Measurements from ENCODE around the gene IL1RL2. TPM values are rescaled to one million over a fixed set of nuclear protein-coding genes. Genes with fewer than 3 reads are reported as not detected.

The IL1RL2 gene
- total RNA-seq, 1 donor from 2014 or later, result not detected

DNA sequence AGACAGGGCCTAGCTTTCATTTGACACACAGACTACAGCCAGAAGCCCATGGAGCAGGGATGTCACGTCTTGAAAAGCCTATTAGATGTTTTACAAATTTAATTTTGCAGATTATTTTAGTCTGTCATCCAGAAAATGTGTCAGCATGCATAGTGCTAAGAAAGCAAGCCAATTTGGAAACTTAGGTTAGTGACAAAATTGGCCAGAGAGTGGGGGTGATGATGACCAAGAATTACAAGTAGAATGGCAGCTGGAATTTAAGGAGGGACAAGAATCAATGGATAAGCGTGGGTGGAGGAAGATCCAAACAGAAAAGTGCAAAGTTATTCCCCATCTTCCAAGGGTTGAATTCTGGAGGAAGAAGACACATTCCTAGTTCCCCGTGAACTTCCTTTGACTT is 7.8 kb upstream of the IL1RL2 start:
- Histone ChIP-seq H3K4me3 (ENCODE audit: low read length in 3 of 3) (no peak overlapping the region), H3K4me1 (ENCODE audit: control insufficient read depth in 3 of 3, insufficient read depth in 3 of 3, low read length in 3 of 3) (peaks cover 4 to 7% (median 6%) of the 10 kb centered on the region in 3 donors), H3K9ac (ENCODE audit: low read depth in 1 of 3, low read length in 3 of 3) (no peak overlapping the region), H3K9me3 (ENCODE audit: control insufficient read depth in 3 of 3, low read length in 3 of 3) (no peaks in the 10 kb centered on the region), H3K27ac (ENCODE audit: low read depth, low read length) (no peak overlapping the region), H3K27me3 (ENCODE audit: control insufficient read depth in 3 of 3, insufficient read depth in 3 of 3, low read length in 3 of 3) (no peaks in the 10 kb centered on the region), H3K36me3 (ENCODE audit: control insufficient read depth in 3 of 3, insufficient read depth in 3 of 3, low read length in 3 of 3) (peaks cover 18 to 40% (median 26%) of the 10 kb centered on the region in 3 donors)

DNA sequence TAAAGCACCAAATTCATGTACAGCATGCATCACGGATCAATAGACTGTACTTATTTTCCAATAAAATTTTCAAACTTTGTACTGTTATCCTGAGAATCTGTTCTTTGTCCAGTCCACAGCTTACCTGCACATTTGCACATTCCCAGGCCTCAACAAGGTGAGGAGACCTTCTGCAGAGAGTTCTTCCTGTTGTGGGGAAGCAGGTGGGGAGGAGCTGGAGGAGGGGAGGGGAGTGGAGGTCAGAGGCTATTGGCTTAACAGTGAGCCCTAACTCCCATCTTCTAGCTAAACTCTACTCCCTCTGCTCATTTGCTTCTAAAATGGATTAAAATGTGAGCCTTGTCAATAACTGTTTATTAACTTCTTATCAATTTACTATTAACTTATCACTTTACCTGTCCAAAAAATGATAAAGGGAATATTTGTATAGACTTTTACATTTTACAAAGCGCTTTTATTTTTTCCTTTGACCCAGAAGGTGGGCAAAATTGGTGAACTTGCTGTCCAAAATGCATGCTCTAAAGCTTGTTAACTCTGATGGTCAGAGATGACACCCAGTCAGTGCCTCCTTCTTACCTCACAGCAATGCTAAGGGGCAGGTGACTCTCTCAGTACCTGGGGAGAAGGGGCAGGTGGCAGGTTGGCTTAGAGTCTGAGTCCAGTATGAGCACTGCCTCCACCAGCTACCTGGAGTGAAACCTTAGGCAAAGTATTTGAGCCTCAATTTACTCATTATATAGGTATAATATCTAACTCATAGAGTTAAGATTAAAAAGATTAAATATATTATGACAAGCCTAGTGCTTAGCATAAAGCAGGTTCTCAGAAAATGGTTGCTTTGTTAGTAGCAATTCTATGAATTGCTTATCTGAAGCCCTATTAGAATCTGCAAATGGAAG is 6.8 kb upstream of the IL1RL2 start:
- H3K27ac ChIP-seq (ENCODE audit: low read depth, low read length), result no peak overlapping the region
- H3K36me3 ChIP-seq (ENCODE audit: control insufficient read depth in 3 of 3, insufficient read depth in 3 of 3, low read length in 3 of 3), result peaks cover 18 to 36% (median 23%) of the 10 kb centered on the region in 3 donors
- no peaks in the 10 kb centered on the region for H3K9me3 ChIP-seq (ENCODE audit: control insufficient read depth in 3 of 3, low read length in 3 of 3)
- H3K4me3 ChIP-seq (ENCODE audit: low read length in 3 of 3), result no peak overlapping the region
- no peak overlapping the region for H3K9ac ChIP-seq (ENCODE audit: low read depth in 1 of 3, low read length in 3 of 3)
- peaks cover 4 to 7% (median 6%) of the 10 kb centered on the region in 3 donors for H3K4me1 ChIP-seq (ENCODE audit: control insufficient read depth in 3 of 3, insufficient read depth in 3 of 3, low read length in 3 of 3)
- H3K27me3 ChIP-seq (ENCODE audit: control insufficient read depth in 3 of 3, insufficient read depth in 3 of 3, low read length in 3 of 3), result no peaks in the 10 kb centered on the region

- peaks cover 16 to 30% (median 17%) of the 10 kb centered on the region in 3 donors for H3K36me3 ChIP-seq (ENCODE audit: control insufficient read depth in 3 of 3, insufficient read depth in 3 of 3, low read length in 3 of 3)
- H3K27ac ChIP-seq (ENCODE audit: low read depth, low read length), result no peak overlapping the region
- no peak overlapping the region for H3K4me3 ChIP-seq (ENCODE audit: low read length in 3 of 3)
- H3K4me1 ChIP-seq (ENCODE audit: control insufficient read depth in 3 of 3, insufficient read depth in 3 of 3, low read length in 3 of 3), result peaks cover 4 to 7% (median 6%) of the 10 kb centered on the region in 3 donors
- H3K27me3 ChIP-seq (ENCODE audit: control insufficient read depth in 3 of 3, insufficient read depth in 3 of 3, low read length in 3 of 3), result no peaks in the 10 kb centered on the region
- no peak overlapping the region for H3K9ac ChIP-seq (ENCODE audit: low read depth in 1 of 3, low read length in 3 of 3)
- no peaks in the 10 kb centered on the region for H3K9me3 ChIP-seq (ENCODE audit: control insufficient read depth in 3 of 3, low read length in 3 of 3)
Measured at GRCh38 chr2:102180687-102180999, 6.2 kb upstream of the IL1RL2 start.

- no peaks in the 10 kb centered on the region for H3K27me3 ChIP-seq (ENCODE audit: control insufficient read depth in 3 of 3, insufficient read depth in 3 of 3, low read length in 3 of 3)
- H3K36me3 ChIP-seq (ENCODE audit: control insufficient read depth in 3 of 3, insufficient read depth in 3 of 3, low read length in 3 of 3), result peaks cover 10 to 27% (median 13%) of the 10 kb centered on the region in 3 donors
- H3K27ac ChIP-seq (ENCODE audit: low read depth, low read length), result no peak overlapping the region
- peaks cover 4 to 7% (median 6%) of the 10 kb centered on the region in 3 donors for H3K4me1 ChIP-seq (ENCODE audit: control insufficient read depth in 3 of 3, insufficient read depth in 3 of 3, low read length in 3 of 3)
- H3K9ac ChIP-seq (ENCODE audit: low read depth in 1 of 3, low read length in 3 of 3), result no peak overlapping the region
- no peaks in the 10 kb centered on the region for H3K9me3 ChIP-seq (ENCODE audit: control insufficient read depth in 3 of 3, low read length in 3 of 3)
- H3K4me3 ChIP-seq (ENCODE audit: low read length in 3 of 3), result no peak overlapping the region
Measured at GRCh38 chr2:102181376-102181775, 5.4 kb upstream of the IL1RL2 start.

DNA sequence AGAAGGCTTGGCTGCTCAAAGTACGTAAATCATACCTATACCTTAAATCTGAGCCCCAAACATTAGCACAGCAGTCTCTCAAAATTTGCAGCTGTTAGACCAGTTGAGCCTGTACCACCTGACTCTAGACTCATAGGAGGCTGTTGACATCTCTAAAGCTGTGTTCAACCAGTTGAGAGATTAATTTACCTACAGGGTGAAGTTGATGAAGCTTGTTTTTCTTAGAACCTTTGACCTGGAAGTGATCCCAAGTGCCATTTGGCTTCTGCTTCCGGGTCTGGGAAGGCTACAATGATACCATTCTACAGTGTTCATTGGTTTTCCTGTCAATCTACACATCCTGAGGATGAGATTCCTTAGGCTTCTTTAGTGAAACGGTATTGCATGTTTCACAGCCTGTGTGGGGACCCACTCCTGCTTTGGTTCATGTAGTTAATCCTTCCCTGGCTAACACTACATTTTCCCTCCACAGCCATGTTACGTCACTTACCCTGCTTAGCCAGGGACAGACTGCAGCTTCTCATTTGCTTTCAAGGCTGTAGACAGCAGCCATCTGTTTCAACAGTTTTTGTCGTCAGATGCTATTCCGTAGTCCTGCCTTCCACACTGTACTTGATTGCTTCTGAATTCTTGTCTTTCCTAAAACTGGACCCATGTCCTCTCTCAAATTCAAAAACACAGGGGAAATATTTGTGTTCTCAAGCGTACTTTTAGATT is 4.7 kb upstream of the IL1RL2 start:
- peaks cover 6 to 12% (median 8%) of the 10 kb centered on the region in 3 donors for H3K4me1 ChIP-seq (ENCODE audit: control insufficient read depth in 3 of 3, insufficient read depth in 3 of 3, low read length in 3 of 3)
- peak overlapping the region in 1 of 3 donors; percentile 40 for H3K9ac ChIP-seq (ENCODE audit: low read depth in 1 of 3, low read length in 3 of 3)
- H3K27me3 ChIP-seq (ENCODE audit: control insufficient read depth in 3 of 3, insufficient read depth in 3 of 3, low read length in 3 of 3), result no peaks in the 10 kb centered on the region
- H3K9me3 ChIP-seq (ENCODE audit: control insufficient read depth in 3 of 3, low read length in 3 of 3), result no peaks in the 10 kb centered on the region
- peaks cover 6 to 21% (median 7%) of the 10 kb centered on the region in 3 donors for H3K36me3 ChIP-seq (ENCODE audit: control insufficient read depth in 3 of 3, insufficient read depth in 3 of 3, low read length in 3 of 3)
- H3K4me3 ChIP-seq (ENCODE audit: low read length in 3 of 3), result peak overlapping the region in 2 of 3 donors; percentile 8 to 28
- H3K27ac ChIP-seq (ENCODE audit: low read depth, low read length), result no peak overlapping the region

DNA sequence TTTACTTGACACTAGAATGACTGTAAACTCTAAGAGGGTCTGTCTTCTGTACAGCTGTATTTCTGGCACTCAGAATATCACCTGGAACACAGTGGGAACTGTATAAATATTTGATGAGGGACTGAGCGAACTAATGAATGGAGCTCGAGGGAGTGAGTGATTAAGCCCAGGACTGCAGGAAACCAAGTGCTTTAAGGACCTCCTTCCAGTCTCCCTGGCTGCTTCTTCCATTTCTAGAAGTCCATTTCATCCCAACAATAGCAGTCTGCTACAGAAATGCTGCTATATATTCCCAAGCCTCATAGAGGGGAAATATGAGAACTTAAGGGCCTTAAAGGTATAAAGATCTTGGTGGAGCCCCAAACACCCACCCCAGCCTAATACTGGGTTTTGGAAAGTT is 2.8 kb upstream of the IL1RL2 start:
- Histone ChIP-seq H3K27me3 (ENCODE audit: control insufficient read depth in 3 of 3, insufficient read depth in 3 of 3, low read length in 3 of 3) (no peaks in the 10 kb centered on the region), H3K4me3 (ENCODE audit: low read length in 3 of 3) (no peak overlapping the region), H3K36me3 (ENCODE audit: control insufficient read depth in 3 of 3, insufficient read depth in 3 of 3, low read length in 3 of 3) (peaks cover 0 to 2% (median 0%) of the 10 kb centered on the region in 3 donors), H3K4me1 (ENCODE audit: control insufficient read depth in 3 of 3, insufficient read depth in 3 of 3, low read length in 3 of 3) (peaks cover 6 to 17% (median 12%) of the 10 kb centered on the region in 3 donors), H3K9ac (ENCODE audit: low read depth in 1 of 3, low read length in 3 of 3) (no peak overlapping the region), H3K27ac (ENCODE audit: low read depth, low read length) (no peak overlapping the region), H3K9me3 (ENCODE audit: control insufficient read depth in 3 of 3, low read length in 3 of 3) (no peaks in the 10 kb centered on the region)

DNA sequence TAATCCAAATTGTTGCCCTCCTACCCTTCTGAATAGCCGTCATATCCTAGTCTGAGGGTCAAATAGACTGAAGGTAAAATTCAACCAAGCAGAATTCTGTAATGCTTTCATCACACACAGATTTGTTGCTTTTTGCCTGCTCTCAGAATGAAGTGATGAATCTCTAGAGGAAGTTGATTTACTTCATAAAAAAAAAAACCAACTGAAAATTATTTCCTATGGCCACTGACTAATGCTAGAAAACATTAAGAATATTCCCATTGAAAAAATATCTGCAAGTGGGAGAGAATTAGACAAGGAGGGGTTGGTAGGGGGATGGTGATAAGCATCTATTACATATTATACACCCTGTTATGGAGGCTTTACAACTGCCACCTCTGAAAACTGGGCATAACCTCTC is 2.3 kb upstream of the IL1RL2 start:
- no peaks in the 10 kb centered on the region for H3K27me3 ChIP-seq (ENCODE audit: control insufficient read depth in 3 of 3, insufficient read depth in 3 of 3, low read length in 3 of 3)
- peak overlapping the region; percentile 10 for H3K27ac ChIP-seq (ENCODE audit: low read depth, low read length)
- H3K4me3 ChIP-seq (ENCODE audit: low read length in 3 of 3), result no peak overlapping the region
- no peaks in the 10 kb centered on the region for H3K9me3 ChIP-seq (ENCODE audit: control insufficient read depth in 3 of 3, low read length in 3 of 3)
- H3K9ac ChIP-seq (ENCODE audit: low read depth in 1 of 3, low read length in 3 of 3), result no peak overlapping the region
- peaks cover 0 to 2% (median 0%) of the 10 kb centered on the region in 3 donors for H3K36me3 ChIP-seq (ENCODE audit: control insufficient read depth in 3 of 3, insufficient read depth in 3 of 3, low read length in 3 of 3)
- H3K4me1 ChIP-seq (ENCODE audit: control insufficient read depth in 3 of 3, insufficient read depth in 3 of 3, low read length in 3 of 3), result peaks cover 6 to 17% (median 12%) of the 10 kb centered on the region in 3 donors

- Histone ChIP-seq H3K36me3 (ENCODE audit: control insufficient read depth in 3 of 3, insufficient read depth in 3 of 3, low read length in 3 of 3) (no peaks in the 10 kb centered on the region), H3K4me1 (ENCODE audit: control insufficient read depth in 3 of 3, insufficient read depth in 3 of 3, low read length in 3 of 3) (peaks cover 6 to 17% (median 12%) of the 10 kb centered on the region in 3 donors)
Measured at GRCh38 chr2:102185347-102185746, 1.5 kb upstream of the IL1RL2 start.

DNA sequence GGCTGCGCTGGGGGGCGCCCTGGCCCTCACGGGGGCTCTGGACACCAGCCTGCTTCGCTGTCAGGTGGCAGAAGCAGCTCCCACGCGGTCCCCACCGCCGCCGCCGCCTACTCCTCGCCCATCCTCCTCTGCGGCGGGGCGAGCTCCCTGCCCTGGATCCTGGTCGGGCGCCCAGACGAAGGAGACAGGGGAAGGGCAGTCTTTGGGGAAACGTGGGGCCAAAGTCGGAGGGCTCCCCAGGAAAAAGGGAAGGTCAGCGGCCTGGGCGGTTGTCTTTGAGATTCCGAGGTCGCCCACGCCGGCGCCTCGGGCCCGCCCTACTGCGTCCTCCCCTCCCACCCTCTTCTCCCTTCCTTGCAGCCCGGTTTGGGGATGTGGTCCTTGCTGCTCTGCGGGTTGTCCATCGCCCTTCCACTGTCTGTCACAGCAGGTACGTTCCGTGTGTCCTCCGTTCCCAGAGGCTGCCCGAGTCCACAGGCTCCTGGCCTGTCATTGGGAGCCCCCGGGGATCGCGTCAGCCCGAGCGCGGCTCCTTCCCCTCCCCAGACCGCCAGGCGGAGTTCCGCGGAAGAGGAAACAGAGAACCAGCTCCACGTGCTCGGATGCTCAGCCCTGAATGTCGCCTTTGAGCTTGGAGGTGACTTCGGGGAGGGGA is 800 bp downstream of the IL1RL2 start:
- H3K27ac ChIP-seq (ENCODE audit: low read depth, low read length), result peak overlapping the region; percentile 42
- no peaks in the 10 kb centered on the region for H3K9me3 ChIP-seq (ENCODE audit: control insufficient read depth in 3 of 3, low read length in 3 of 3)
- H3K4me3 ChIP-seq (ENCODE audit: low read length in 3 of 3), result peak overlapping the region; percentile 73 to 76 (median 74)
- no peaks in the 10 kb centered on the region for H3K27me3 ChIP-seq (ENCODE audit: control insufficient read depth in 3 of 3, insufficient read depth in 3 of 3, low read length in 3 of 3)
- peaks cover 0 to 10% (median 9%) of the 10 kb centered on the region in 3 donors for H3K4me1 ChIP-seq (ENCODE audit: control insufficient read depth in 3 of 3, insufficient read depth in 3 of 3, low read length in 3 of 3)
- no peaks in the 10 kb centered on the region for H3K36me3 ChIP-seq (ENCODE audit: control insufficient read depth in 3 of 3, insufficient read depth in 3 of 3, low read length in 3 of 3)
- peak overlapping the region; percentile 60 to 82 (median 80) for H3K9ac ChIP-seq (ENCODE audit: low read depth in 1 of 3, low read length in 3 of 3)

More at GRCh38 chr2:102185347-102185746, 1.5 kb upstream of the IL1RL2 start:
- Histone ChIP-seq H3K27ac (ENCODE audit: low read depth, low read length) (no peak overlapping the region), H3K9ac (ENCODE audit: low read depth in 1 of 3, low read length in 3 of 3) (no peak overlapping the region), H3K4me3 (ENCODE audit: low read length in 3 of 3) (no peak overlapping the region), H3K27me3 (ENCODE audit: control insufficient read depth in 3 of 3, insufficient read depth in 3 of 3, low read length in 3 of 3) (no peaks in the 10 kb centered on the region), H3K9me3 (ENCODE audit: control insufficient read depth in 3 of 3, low read length in 3 of 3) (no peaks in the 10 kb centered on the region)

All from skeletal muscle tissue (tissue), 4 donors.